Lung (tissue), 12 donors: ENCODE data around the gene E4F1. TPM values are rescaled to one million over a fixed set of nuclear protein-coding genes. Genes with fewer than 3 reads are reported as not detected.

Experiments
- ATAC-seq: fragments of 200-7000 bp; cut with Tn5 transposase; one replicate; pipeline ENCODE4 v1.9.1; 2020; ENCODE audit warnings: moderate number of reproducible peaks; ENCODE audit not compliant: insufficient read depth, low FRiP score
- DNase-seq, 3 donors: peaks; one replicate each; pipeline ENCODE4 v3.0.0-alpha.2; 2013 to 2017
- H3K27ac ChIP-seq, 2 donors: one replicate each; pipeline ENCODE4 v1.5.1; 2013; ENCODE audit warnings: mild to moderate bottlenecking in 2 of 2, moderate library complexity in 2 of 2, control low read depth in 1 of 2, inconsistent platforms in 1 of 2, low read depth in 1 of 2, low read length in 1 of 2
- H3K27me3 ChIP-seq, 3 donors: one replicate each; pipeline ENCODE4 v1.5.1; 2013; ENCODE audit warnings: low read length in 2 of 3; ENCODE audit not compliant: control insufficient read depth in 3 of 3, insufficient read depth in 3 of 3
- H3K36me3 ChIP-seq, 4 donors: one replicate each; pipeline ENCODE4 v1.5.1; 2013; ENCODE audit warnings: low read length in 4 of 4, mild to moderate bottlenecking in 1 of 4, moderate library complexity in 1 of 4; ENCODE audit not compliant: control insufficient read depth in 4 of 4, insufficient read depth in 4 of 4
- H3K4me1 ChIP-seq, 5 donors: one replicate each; pipeline ENCODE4 v1.5.1; 2013; ENCODE audit warnings: low read length in 5 of 5, mild to moderate bottlenecking in 2 of 5, moderate library complexity in 1 of 5; ENCODE audit not compliant: control insufficient read depth in 5 of 5, insufficient read depth in 5 of 5
- H3K4me3 ChIP-seq: one replicate; pipeline ENCODE4 v1.5.1; 2013; ENCODE audit warnings: mild to moderate bottlenecking, control low read depth, moderate library complexity
- H3K9ac ChIP-seq, 2 donors: one replicate each; pipeline ENCODE4 v1.5.1; 2013; ENCODE audit warnings: low read length in 2 of 2, control low read depth in 1 of 2; ENCODE audit not compliant: insufficient read depth in 1 of 2
- H3K9me3 ChIP-seq, 4 donors: one replicate each; pipeline ENCODE4 v1.5.1; 2013; ENCODE audit warnings: low read length in 3 of 4, mild to moderate bottlenecking in 1 of 4, moderate library complexity in 1 of 4; ENCODE audit not compliant: control insufficient read depth in 4 of 4, insufficient read depth in 3 of 4
- CTCF ChIP-seq: IDR thresholded peaks from 2 replicates; pipeline ENCODE4 v1.5.1; 2012; ENCODE audit warnings: mild to moderate bottlenecking; ENCODE audit errors: control extremely low read depth, extremely low read depth
- WGBS, 2 donors: extraction: QIAGEN DNeasy Blood & Tissue Kit; methylation state at CpG; one replicate each; pipeline ENCODE4 v1.1.7; 2013; 5-methylcytosine and 5-hydroxymethylcytosine counted together
- polyA plus RNA-seq, 2 donors: library from polyadenylated mRNA; stranded (reverse); fragments of 200-250 nt; gene quantifications; one replicate each; pipeline ENCODE4 v1.2.1, GENCODE V29; 2013
- total RNA-seq, 2 donors: library from RNA; depleted of rRNA in 1 of 2; stranded (reverse); fragments of >200 nt in 1 of 2; gene quantifications; one replicate each; pipeline ENCODE4 v1.2.1, GENCODE V29; 2014 to 2021
- donor health status: control.
- donor health status: control.
- donor health status: Bipolar disorder and iron deficiency.
- donor health status: healthy.
- donor health status: DM: yes; HTN: yes; CAD: no.

The E4F1 gene
- total and polyA plus RNA-seq, 4 donors: 21.0 to 30.2 (median 24.8) TPM

GRCh38 chr16:2236337-2237101 lies 13.1 kb downstream of the E4F1 start, which contains the start of gene DNASE1L2:
TSS of gene DNASE1L2 (plus strand) at chr16:2236444. CDS start at chr16:2236817, 373 bp downstream.
- DNase-seq: peak; percentile 25 to 49 (median 42)
- H3K9me3 ChIP-seq: peaks cover 0 to 20% (median 0%) of the 10 kb centered on the region in 4 donors
- H3K36me3 ChIP-seq: peaks cover 0 to 52% (median 19%) of the 10 kb centered on the region in 4 donors
- no peak for ATAC-seq
- H3K4me3 ChIP-seq: no peak within 1 kb of the TSS
- TF ChIP-seq CTCF: no peak
- WGBS, 2 donors: 6 to 8% methylated on average over 62 to 64 of the region's 64 CpGs
- peaks cover 0 to 13% (median 7%) of the 10 kb centered on the region in 5 donors for H3K4me1 ChIP-seq
- no peak within 1 kb of the TSS for H3K27ac ChIP-seq
- H3K27me3 ChIP-seq: peaks cover 0 to 27% (median 4%) of the 10 kb centered on the region in 3 donors
- H3K9ac ChIP-seq: no peak within 1 kb of the TSS

- no peak overlapping the region for H3K4me3 ChIP-seq
- TF ChIP-seq CTCF: no peak
Observed at GRCh38 chr16:2237102-2237482, 13.7 kb downstream of the E4F1 start.

GRCh38 chr16:2237493-2238149 lies 14.2 kb downstream of the E4F1 start:
- Histone ChIP-seq H3K9me3 (peaks cover 0 to 19% (median 0%) of the 10 kb centered on the region in 4 donors), H3K36me3 (peaks cover under 1 to 42% (median 21%) of the 10 kb centered on the region in 4 donors), H3K4me1 (peaks cover 0 to 13% (median 7%) of the 10 kb centered on the region in 5 donors), H3K9ac (no peak overlapping the region), H3K27ac (no peak overlapping the region), H3K4me3 (no peak overlapping the region), H3K27me3 (peaks cover 0 to 27% (median 4%) of the 10 kb centered on the region in 3 donors)
- ATAC-seq (peak; percentile 37), DNase-seq (no peak)
- 10 to 20% methylated on average over 58 to 65 of the region's 65 CpGs for WGBS, 2 donors
- no peak for TF ChIP-seq CTCF

More at GRCh38 chr16:2237102-2237482, 13.7 kb downstream of the E4F1 start:
- no peak overlapping the region for H3K27ac ChIP-seq
- no peak for ATAC-seq
- H3K27me3 ChIP-seq: peaks cover 0 to 27% (median 4%) of the 10 kb centered on the region in 3 donors
- no peak for DNase-seq
- H3K9ac ChIP-seq: no peak overlapping the region
- peaks cover 0 to 46% (median 17%) of the 10 kb centered on the region in 4 donors for H3K36me3 ChIP-seq
- WGBS, 2 donors: 7 to 8% methylated on average over 26 to 40 of the region's 40 CpGs
- H3K9me3 ChIP-seq: peaks cover 0 to 19% (median 0%) of the 10 kb centered on the region in 4 donors
- peaks cover 0 to 13% (median 7%) of the 10 kb centered on the region in 5 donors for H3K4me1 ChIP-seq
